CD4-positive, alpha-beta T cell (primary cell): ENCODE measurements around the gene IQCH. TPM values are rescaled to one million over a fixed set of nuclear protein-coding genes. Genes with fewer than 3 reads are reported as not detected.

Experiments used
- ATAC-seq: fragments of 200-7000 bp; cut with Tn5 transposase; one replicate; pipeline ENCODE4 v1.10.0; 2022; ENCODE audit warnings: mild to moderate bottlenecking; ENCODE audit not compliant: poor library complexity
- CTCF ChIA-PET: fragments of 350-600 bp; sonication (Branson Sonifier 250); formaldehyde crosslinking; loops from one replicate; lab custom pipeline; 2021; ENCODE audit warnings: antibody characterized with exemption, inconsistent platforms; lab: Charles Lee
- POLR2A ChIA-PET: fragments of 350-600 bp; sonication (Branson Sonifier 250); formaldehyde crosslinking; loops from one replicate; lab custom pipeline; 2021; ENCODE audit warnings: antibody characterized with exemption, inconsistent platforms; lab: Charles Lee
- DNase-seq, 14 experiments: peaks; one replicate each; pipeline ENCODE4 v3.0.0-alpha.2; 2013 to 2020; ENCODE audit warnings: mixed read lengths in 2 of 14
- H3K27ac ChIP-seq, 2 donors: one replicate each; pipeline versions ENCODE4 v1.5.1 to v1.7.0; 2013; ENCODE audit warnings: low read length in 2 of 2, low read depth in 1 of 2, mild to moderate bottlenecking in 1 of 2
- H3K27me3 ChIP-seq, 2 experiments: 1 replicate in 1 of 2; 2 replicates in 1 of 2; pipeline versions ENCODE4 v1.6.1 to v1.7.0; 2013; ENCODE audit warnings: low read length in 2 of 2, control low read depth in 1 of 2, mild to moderate bottlenecking in 1 of 2, moderate library complexity in 1 of 2; ENCODE audit not compliant: insufficient read depth in 2 of 2, control insufficient read depth in 1 of 2
- H3K36me3 ChIP-seq: one replicate; pipeline ENCODE4 v1.6.1; 2013; ENCODE audit warnings: low read length, control low read depth; ENCODE audit not compliant: insufficient read depth
- H3K4me1 ChIP-seq: one replicate; pipeline ENCODE4 v1.6.1; 2013; ENCODE audit warnings: low read length, control low read depth; ENCODE audit not compliant: insufficient read depth
- H3K4me3 ChIP-seq: one replicate; pipeline ENCODE4 v1.5.1; 2013; ENCODE audit warnings: mild to moderate bottlenecking, low read length, moderate library complexity
- H3K9me3 ChIP-seq, 2 experiments: 1 replicate in 1 of 2; 2 replicates in 1 of 2; pipeline versions ENCODE4 v1.6.1 to v1.7.0; 2013; ENCODE audit warnings: low read length in 2 of 2, mild to moderate bottlenecking in 2 of 2, control low read depth in 1 of 2, moderate library complexity in 1 of 2; ENCODE audit not compliant: control insufficient read depth in 1 of 2, insufficient read depth in 1 of 2
- H3K27ac Mint-ChIP-seq: one replicate; pipeline ENCODE4 v1.8.0; 2020; ENCODE audit warnings: mixed read lengths
- H3K27me3 Mint-ChIP-seq: one replicate; pipeline ENCODE4 v1.8.0; 2021; ENCODE audit warnings: mixed read lengths
- H3K36me3 Mint-ChIP-seq: one replicate; pipeline ENCODE4 v1.8.0; 2021; ENCODE audit warnings: low read depth, mixed read lengths
- H3K4me1 Mint-ChIP-seq: one replicate; pipeline ENCODE4 v1.8.0; 2021; ENCODE audit warnings: low read depth, mixed read lengths
- H3K4me3 Mint-ChIP-seq: one replicate; pipeline ENCODE4 v1.8.0; 2020; ENCODE audit warnings: mild to moderate bottlenecking, mixed read lengths
- H3K9me3 Mint-ChIP-seq: one replicate; pipeline ENCODE4 v1.8.0; 2020; ENCODE audit warnings: mixed read lengths
- CTCF ChIP-seq: fragments of 200-600 bp; IDR thresholded peaks from one replicate; pipeline ENCODE4 v1.8.0; 2022; ENCODE audit warnings: antibody characterized with exemption, mild to moderate bottlenecking
- intact Hi-C, 2 experiments: fragments of 100-400 bp; cut with DNase I in 1 of 2; cut with micrococcal nuclease in 1 of 2; formaldehyde crosslinking; loops; one replicate each; pipeline versions ENCODE4 v1.15.1 to v1.9.0; 2023 to 2025; cut with DNase I, micrococcal nuclease
- total RNA-seq, 174 experiments: library from RNA in 2 of 174; stranded (reverse) in 2 of 174; gene quantifications; one replicate each; pipeline ENCODE4 v1.2.3 and lab custom pipeline; 2021 to 2026

Gene IQCH
- total RNA-seq, 2 experiments from 2014 or later: 0.85 to 1.3 TPM

GRCh38 chr15:67409175-67409574 is 154.6 kb downstream of the IQCH start:
- Mint-ChIP-seq H3K27ac (no peak overlapping the region), H3K4me1 (no peaks in the 10 kb centered on the region), H3K9me3 (no peaks in the 10 kb centered on the region), H3K36me3 (no peaks in the 10 kb centered on the region), H3K27me3 (no peaks in the 10 kb centered on the region), H3K4me3 (no peak overlapping the region)
- no peaks in the 10 kb centered on the region for H3K27me3 ChIP-seq
- POLR2A ChIA-PET: no interaction called here
- H3K27ac ChIP-seq: no peak overlapping the region
- DNase-seq: no peak
- CTCF ChIA-PET: no interaction called here
- H3K9me3 ChIP-seq: no peaks in the 10 kb centered on the region
- TF ChIP-seq CTCF: no peak
- no peak overlapping the region for H3K4me3 ChIP-seq
- ATAC-seq: no peak
- no peaks in the 10 kb centered on the region for H3K4me1 ChIP-seq
- intact Hi-C loops: no loop called here
- H3K36me3 ChIP-seq: no peaks in the 10 kb centered on the region

GRCh38 chr15:67411486-67411885 is 156.9 kb downstream of the IQCH start:
- H3K27ac ChIP-seq: no peak overlapping the region
- no peaks in the 10 kb centered on the region for H3K27me3 ChIP-seq
- Mint-ChIP-seq H3K4me1 (no peaks in the 10 kb centered on the region), H3K9me3 (no peaks in the 10 kb centered on the region), H3K27me3 (no peaks in the 10 kb centered on the region), H3K27ac (no peak overlapping the region), H3K36me3 (no peaks in the 10 kb centered on the region), H3K4me3 (no peak overlapping the region)
- H3K4me1 ChIP-seq: no peaks in the 10 kb centered on the region
- ATAC-seq (no peak), DNase-seq (no peak)
- H3K9me3 ChIP-seq: no peaks in the 10 kb centered on the region
- CTCF ChIA-PET: no interaction called here
- intact Hi-C loops: no loop called here
- no peaks in the 10 kb centered on the region for H3K36me3 ChIP-seq
- POLR2A ChIA-PET: no interaction called here
- no peak overlapping the region for H3K4me3 ChIP-seq
- no peak for TF ChIP-seq CTCF

- Histone ChIP-seq H3K9me3 (no peaks in the 10 kb centered on the region), H3K4me3 (no peak overlapping the region), H3K36me3 (no peaks in the 10 kb centered on the region), H3K4me1 (no peaks in the 10 kb centered on the region), H3K27me3 (no peaks in the 10 kb centered on the region), H3K27ac (no peak overlapping the region)
- POLR2A ChIA-PET: no interaction called here
- DNase-seq (no peak), ATAC-seq (no peak)
- no peaks in the 10 kb centered on the region for H3K27me3 Mint-ChIP-seq
- H3K36me3 Mint-ChIP-seq: no peaks in the 10 kb centered on the region
- no peaks in the 10 kb centered on the region for H3K9me3 Mint-ChIP-seq
- intact Hi-C loops: no loop called here
- TF ChIP-seq CTCF: no peak
- no peaks in the 10 kb centered on the region for H3K4me1 Mint-ChIP-seq
- no peak overlapping the region for H3K4me3 Mint-ChIP-seq
- H3K27ac Mint-ChIP-seq: no peak overlapping the region
- CTCF ChIA-PET: no interaction called here
These were observed 159.3 kb downstream of the IQCH start for GRCh38 chr15:67413770-67414390.
